Lower lobe of right lung (tissue), 2 donors: ENCODE results near the gene ZNF169. TPM values are rescaled to one million over a fixed set of nuclear protein-coding genes. Genes with fewer than 3 reads are reported as not detected.

ENCODE experiments used
- ATAC-seq, 2 donors: fragments of 200-7000 bp; cut with Tn5 transposase; one replicate each; pipeline ENCODE4 v1.9.1; 2020 to 2022; ENCODE audit warnings: mild to moderate bottlenecking in 2 of 2, moderate library complexity in 2 of 2
- DNase-seq: peaks from one replicate; pipeline ENCODE4 v3.0.0-alpha.2; 2020
- H3K27ac ChIP-seq: fragments of 200-600 bp; one replicate; pipeline ENCODE4 v1.8.0; 2022
- H3K27me3 ChIP-seq: fragments of 200-600 bp; one replicate; pipeline ENCODE4 v1.8.0; 2022; ENCODE audit warnings: low read depth
- H3K36me3 ChIP-seq: fragments of 200-600 bp; one replicate; pipeline ENCODE4 v1.8.0; 2022; ENCODE audit warnings: mild to moderate bottlenecking
- H3K4me1 ChIP-seq: fragments of 200-600 bp; one replicate; pipeline ENCODE4 v1.8.0; 2022
- H3K4me3 ChIP-seq: fragments of 200-600 bp; one replicate; pipeline ENCODE4 v1.8.0; 2022; ENCODE audit warnings: mild to moderate bottlenecking
- H3K9me3 ChIP-seq: fragments of 200-600 bp; one replicate; pipeline ENCODE4 v1.8.0; 2022
- intact Hi-C: fragments of 100-400 bp; cut with DNase I; formaldehyde crosslinking; loops from one replicate; pipeline ENCODE4 v1.11.0; 2022
- total RNA-seq: library from RNA; stranded (reverse); fragmentation: NEBNext Ultra II Directional; extraction: Animal tissue kit (Norgen Biotek cat#: 25700); gene quantifications from one replicate; pipeline ENCODE4 v1.2.1, GENCODE V29; 2021
- TF ChIP-seq, protein P1 (sequence below): fragments of 200-600 bp; IDR thresholded peaks from one replicate; pipeline ENCODE4 v1.8.0; 2022; ENCODE audit warnings: antibody characterized with exemption, mild to moderate bottlenecking
- donor health status: DM: no; HTN: yes; CAD: no; lungs with severe emphysema.

The ZNF169 gene
- total RNA-seq, 1 donor from 2014 or later: 6.1 TPM

DNA sequence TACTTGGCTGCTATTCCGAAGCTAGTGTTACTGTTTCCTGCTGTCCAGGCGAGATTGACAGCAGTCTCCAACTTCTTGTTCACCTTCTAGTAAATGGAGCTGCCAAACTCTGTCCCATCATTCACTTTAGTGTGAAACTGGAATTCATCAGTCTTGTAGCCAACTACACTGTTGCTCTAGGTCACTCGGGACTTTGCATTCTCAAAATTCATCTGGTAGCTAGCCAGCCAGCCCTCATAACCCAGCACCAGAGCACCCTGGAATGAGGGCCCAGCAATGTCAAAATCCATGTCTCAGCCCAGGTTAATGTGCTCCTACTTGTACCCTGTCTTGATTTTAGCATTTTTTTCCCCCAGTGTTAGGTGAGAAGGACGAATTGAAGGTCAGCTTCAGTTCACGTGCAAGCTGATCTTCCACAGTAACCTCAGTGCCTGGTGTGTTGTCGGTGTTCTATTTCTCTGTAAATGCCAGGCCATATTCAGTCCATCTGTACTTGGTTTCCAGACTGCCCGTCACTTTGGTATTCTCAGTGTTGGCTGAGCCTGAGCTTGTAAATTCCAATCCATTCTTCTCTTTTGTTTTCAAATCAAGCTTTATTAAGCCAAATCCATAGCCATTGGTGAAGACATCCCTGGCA is 28.9 kb downstream of the ZNF169 start:
- ATAC-seq: no peak
- no peaks in the 10 kb centered on the region for H3K9me3 ChIP-seq
- TF ChIP-seq, protein P1, sequence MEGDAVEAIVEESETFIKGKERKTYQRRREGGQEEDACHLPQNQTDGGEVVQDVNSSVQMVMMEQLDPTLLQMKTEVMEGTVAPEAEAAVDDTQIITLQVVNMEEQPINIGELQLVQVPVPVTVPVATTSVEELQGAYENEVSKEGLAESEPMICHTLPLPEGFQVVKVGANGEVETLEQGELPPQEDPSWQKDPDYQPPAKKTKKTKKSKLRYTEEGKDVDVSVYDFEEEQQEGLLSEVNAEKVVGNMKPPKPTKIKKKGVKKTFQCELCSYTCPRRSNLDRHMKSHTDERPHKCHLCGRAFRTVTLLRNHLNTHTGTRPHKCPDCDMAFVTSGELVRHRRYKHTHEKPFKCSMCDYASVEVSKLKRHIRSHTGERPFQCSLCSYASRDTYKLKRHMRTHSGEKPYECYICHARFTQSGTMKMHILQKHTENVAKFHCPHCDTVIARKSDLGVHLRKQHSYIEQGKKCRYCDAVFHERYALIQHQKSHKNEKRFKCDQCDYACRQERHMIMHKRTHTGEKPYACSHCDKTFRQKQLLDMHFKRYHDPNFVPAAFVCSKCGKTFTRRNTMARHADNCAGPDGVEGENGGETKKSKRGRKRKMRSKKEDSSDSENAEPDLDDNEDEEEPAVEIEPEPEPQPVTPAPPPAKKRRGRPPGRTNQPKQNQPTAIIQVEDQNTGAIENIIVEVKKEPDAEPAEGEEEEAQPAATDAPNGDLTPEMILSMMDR: no peak
- no peak overlapping the region for H3K27ac ChIP-seq
- H3K4me3 ChIP-seq: no peak overlapping the region
- DNase-seq: no peak
- no peaks in the 10 kb centered on the region for H3K4me1 ChIP-seq
- intact Hi-C loops: no loop called here
- peaks cover 17% of the 10 kb centered on the region for H3K36me3 ChIP-seq
- no peaks in the 10 kb centered on the region for H3K27me3 ChIP-seq

DNA sequence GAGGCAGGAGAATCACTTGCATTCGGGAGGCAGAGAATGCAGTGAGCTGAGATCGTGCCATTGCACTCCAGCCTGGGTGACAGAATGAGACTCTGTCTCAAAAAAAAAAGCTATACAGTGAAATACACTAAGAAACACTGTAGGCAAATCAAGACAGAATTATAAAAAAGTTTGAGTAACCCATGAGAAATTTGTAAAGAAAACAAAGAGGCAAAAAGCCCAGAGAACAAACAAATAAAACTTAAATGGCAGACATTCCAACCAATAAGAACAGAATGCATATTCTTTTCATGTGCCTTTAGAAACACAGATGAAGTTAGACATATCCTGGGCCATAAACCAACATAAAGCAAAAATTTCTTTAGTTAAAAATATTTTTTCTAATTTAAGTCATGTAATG is 30.6 kb downstream of the ZNF169 start:
- TF ChIP-seq, protein P1: no peak
- no peak overlapping the region for H3K27ac ChIP-seq
- intact Hi-C loops: no loop called here
- DNase-seq (no peak), ATAC-seq (no peak)
- H3K36me3 ChIP-seq: peaks cover 33% of the 10 kb centered on the region
- no peaks in the 10 kb centered on the region for H3K9me3 ChIP-seq
- H3K4me3 ChIP-seq: no peak overlapping the region
- no peaks in the 10 kb centered on the region for H3K4me1 ChIP-seq
- no peaks in the 10 kb centered on the region for H3K27me3 ChIP-seq

DNA sequence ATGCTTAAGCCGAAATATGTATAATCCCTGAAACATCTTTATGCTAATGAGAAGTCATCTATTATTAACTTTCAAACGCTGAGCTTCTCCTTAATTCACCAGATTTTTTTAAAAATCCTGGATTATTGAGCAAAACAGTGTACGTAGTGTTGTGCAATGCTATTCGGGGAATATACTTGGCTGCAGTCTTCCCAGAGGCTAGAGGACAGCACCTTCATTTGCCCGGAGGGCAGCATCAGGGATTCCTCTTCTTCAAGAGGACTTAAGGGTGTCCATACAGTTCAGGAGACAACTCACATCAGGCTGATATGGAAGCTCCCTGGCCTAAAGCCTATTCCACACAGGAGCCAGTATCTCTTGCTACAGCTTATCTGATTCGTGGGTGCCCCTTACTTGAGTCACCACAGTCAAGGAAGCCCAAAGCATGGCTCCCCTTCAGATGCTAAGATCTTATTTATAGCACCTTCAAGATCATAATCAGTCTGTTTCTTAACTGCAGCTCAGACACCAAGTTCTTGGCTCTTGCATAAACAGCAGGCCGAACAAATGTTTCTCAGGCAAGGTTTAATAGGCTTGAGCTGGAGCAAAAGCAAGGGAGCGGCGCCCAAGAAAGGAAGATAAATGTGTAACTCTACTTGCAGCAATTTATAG is 40.0 kb downstream of the ZNF169 start:
- Histone ChIP-seq H3K36me3 (peaks cover 28% of the 10 kb centered on the region), H3K4me1 (no peaks in the 10 kb centered on the region), H3K27ac (no peak overlapping the region), H3K27me3 (no peaks in the 10 kb centered on the region), H3K9me3 (no peaks in the 10 kb centered on the region), H3K4me3 (no peak overlapping the region)
- DNase-seq (no peak), ATAC-seq (no peak)
- intact Hi-C loops: no loop called here
- TF ChIP-seq, protein P1: no peak

DNA sequence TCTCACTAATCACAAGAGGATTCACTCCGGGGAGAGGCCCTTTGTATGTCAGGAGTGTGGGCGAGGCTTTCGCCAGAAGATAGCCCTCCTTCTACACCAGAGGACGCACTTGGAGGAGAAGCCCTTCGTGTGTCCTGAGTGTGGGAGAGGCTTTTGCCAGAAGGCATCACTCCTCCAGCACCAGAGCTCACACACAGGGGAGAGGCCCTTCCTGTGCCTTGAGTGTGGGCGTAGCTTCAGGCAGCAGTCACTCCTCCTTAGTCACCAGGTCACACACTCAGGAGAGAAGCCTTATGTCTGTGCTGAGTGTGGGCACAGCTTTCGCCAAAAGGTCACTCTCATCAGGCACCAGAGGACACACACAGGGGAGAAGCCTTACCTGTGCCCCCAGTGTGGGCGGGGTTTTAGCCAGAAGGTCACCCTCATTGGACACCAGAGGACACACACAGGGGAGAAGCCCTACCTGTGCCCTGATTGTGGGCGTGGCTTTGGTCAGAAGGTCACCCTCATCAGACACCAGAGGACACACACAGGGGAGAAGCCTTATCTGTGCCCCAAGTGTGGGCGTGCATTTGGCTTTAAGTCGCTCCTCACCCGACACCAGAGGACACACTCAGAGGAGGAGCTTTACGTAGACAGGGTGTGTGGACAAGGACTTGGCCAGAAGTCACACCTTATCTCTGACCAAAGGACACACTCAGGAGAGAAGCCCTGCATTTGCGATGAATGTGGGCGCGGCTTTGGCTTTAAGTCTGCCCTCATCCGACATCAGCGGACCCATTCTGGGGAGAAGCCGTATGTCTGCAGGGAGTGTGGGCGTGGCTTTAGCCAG is 41.6 kb downstream of the ZNF169 start:
- intact Hi-C loops: no loop called here
- no peak overlapping the region for H3K27ac ChIP-seq
- peaks cover 14% of the 10 kb centered on the region for H3K36me3 ChIP-seq
- ATAC-seq (peak in 1 of 2 donors; percentile 29), DNase-seq (no peak)
- H3K9me3 ChIP-seq: no peaks in the 10 kb centered on the region
- TF ChIP-seq, protein P1: no peak
- no peaks in the 10 kb centered on the region for H3K4me1 ChIP-seq
- H3K4me3 ChIP-seq: no peak overlapping the region
- no peaks in the 10 kb centered on the region for H3K27me3 ChIP-seq

DNA sequence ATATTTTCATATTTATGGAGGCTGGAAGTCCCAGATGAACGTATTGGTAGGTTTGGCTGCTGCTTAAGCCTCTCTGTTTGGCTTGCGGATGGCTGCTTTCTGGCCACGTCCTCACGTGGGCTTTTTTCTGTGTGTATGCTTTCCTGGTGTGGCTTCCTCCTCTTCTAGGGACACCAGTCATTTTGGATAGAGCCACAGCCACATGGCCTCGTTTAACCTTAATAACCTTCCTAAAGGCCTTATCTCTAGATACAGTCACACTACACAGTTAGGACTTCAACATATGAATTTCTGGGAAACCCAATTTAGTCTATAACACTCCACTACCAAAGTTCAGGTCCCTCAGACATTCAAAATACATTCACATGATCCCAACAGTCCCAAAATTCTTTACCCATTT is 42.5 kb downstream of the ZNF169 start:
- H3K9me3 ChIP-seq: no peaks in the 10 kb centered on the region
- intact Hi-C loops: no loop called here
- TF ChIP-seq, protein P1: no peak
- H3K27ac ChIP-seq: no peak overlapping the region
- no peak for DNase-seq
- H3K4me1 ChIP-seq: no peaks in the 10 kb centered on the region
- H3K27me3 ChIP-seq: no peaks in the 10 kb centered on the region
- no peak overlapping the region for H3K4me3 ChIP-seq
- no peak for ATAC-seq
- peaks cover 10% of the 10 kb centered on the region for H3K36me3 ChIP-seq
